Measurements from ENCODE around the gene HOXB3.

DNA sequence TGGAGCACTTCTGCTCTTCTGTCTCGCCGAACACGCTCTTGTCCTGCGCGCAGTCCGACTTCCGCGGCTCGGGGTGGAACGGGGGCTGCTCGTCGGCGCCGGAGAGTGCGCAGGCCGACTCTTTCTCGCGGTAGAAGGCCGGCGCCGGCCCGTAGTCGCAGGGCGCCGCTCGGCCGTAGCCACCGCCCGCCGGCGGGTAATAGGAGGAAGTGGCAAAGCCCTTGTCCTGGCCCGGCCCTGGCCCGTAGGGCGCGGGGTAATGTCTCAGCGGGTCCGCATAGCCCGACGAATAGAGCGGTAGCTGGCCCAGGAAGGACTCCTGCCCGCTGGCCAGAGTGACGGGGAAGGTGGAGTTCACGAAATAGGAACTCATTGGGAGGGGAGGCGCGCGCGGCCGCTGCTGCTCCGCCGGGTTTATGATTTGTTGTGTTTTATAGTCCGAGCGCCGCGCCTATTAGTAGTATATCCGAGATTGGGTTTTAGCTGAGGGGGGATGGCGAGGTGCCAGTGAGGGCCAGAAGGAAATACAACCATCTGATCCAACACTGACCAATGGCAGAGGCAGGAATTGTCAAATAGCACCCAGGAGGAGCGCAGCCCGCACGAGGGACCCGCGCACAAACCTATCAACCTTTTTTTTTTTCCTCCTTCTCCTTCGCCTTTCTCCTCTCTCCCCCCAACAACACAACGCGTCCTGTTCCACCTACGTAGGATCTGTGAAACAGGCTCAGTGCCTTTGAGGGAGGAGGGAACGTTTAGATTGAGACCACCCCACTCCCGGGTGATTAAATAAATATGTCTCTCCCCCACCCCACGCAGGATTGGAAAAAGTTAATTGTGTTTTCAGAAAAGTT lies 8.0 kb upstream of the HOXB3 start:
- TF ChIP-seq POLR2AphosphoS5 (IDR thresholded peaks at IDR 0.05) (peak; percentile 31 to 38), POLR2A (IDR thresholded peaks at IDR 0.05; ENCODE audit: low read depth) (no peak)
- TF ChIP-seq, protein P1, sequence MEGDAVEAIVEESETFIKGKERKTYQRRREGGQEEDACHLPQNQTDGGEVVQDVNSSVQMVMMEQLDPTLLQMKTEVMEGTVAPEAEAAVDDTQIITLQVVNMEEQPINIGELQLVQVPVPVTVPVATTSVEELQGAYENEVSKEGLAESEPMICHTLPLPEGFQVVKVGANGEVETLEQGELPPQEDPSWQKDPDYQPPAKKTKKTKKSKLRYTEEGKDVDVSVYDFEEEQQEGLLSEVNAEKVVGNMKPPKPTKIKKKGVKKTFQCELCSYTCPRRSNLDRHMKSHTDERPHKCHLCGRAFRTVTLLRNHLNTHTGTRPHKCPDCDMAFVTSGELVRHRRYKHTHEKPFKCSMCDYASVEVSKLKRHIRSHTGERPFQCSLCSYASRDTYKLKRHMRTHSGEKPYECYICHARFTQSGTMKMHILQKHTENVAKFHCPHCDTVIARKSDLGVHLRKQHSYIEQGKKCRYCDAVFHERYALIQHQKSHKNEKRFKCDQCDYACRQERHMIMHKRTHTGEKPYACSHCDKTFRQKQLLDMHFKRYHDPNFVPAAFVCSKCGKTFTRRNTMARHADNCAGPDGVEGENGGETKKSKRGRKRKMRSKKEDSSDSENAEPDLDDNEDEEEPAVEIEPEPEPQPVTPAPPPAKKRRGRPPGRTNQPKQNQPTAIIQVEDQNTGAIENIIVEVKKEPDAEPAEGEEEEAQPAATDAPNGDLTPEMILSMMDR (IDR thresholded peaks at IDR 0.05): no peak
